ENCODE data around the gene RAB3C.

Gene RAB3C

GRCh38 chr5:58628626-58629025 is 45.8 kb downstream of the RAB3C start:
- Mint-ChIP-seq H3K27ac (no peak overlapping the region), H3K27me3 (no peaks in the 10 kb centered on the region), H3K36me3 (no peaks in the 10 kb centered on the region), H3K4me3 (no peak overlapping the region), H3K4me1 (no peaks in the 10 kb centered on the region), H3K9me3 (no peaks in the 10 kb centered on the region)
- DNase-seq (ENCODE audit: low spot score in 2 of 2) (no peak), ATAC-seq (ENCODE audit: low read depth) (no peak)

- Mint-ChIP-seq H3K27me3 (no peaks in the 10 kb centered on the region), H3K4me3 (no peak overlapping the region), H3K4me1 (no peaks in the 10 kb centered on the region), H3K27ac (no peak overlapping the region), H3K9me3 (no peaks in the 10 kb centered on the region), H3K36me3 (no peaks in the 10 kb centered on the region)
- DNase-seq (ENCODE audit: low spot score in 2 of 2) (no peak), ATAC-seq (ENCODE audit: low read depth) (no peak)
Measured at GRCh38 chr5:58629271-58630159, 46.6 kb downstream of the RAB3C start.

- Mint-ChIP-seq H3K9me3 (no peaks in the 10 kb centered on the region), H3K27ac (no peak overlapping the region), H3K36me3 (no peaks in the 10 kb centered on the region), H3K4me3 (no peak overlapping the region), H3K4me1 (peaks cover 6% of the 10 kb centered on the region), H3K27me3 (no peaks in the 10 kb centered on the region)
- DNase-seq (ENCODE audit: low spot score in 2 of 2) (no peak), ATAC-seq (ENCODE audit: low read depth) (no peak)
Measured at GRCh38 chr5:58631895-58632294, 49.0 kb downstream of the RAB3C start.

GRCh38 chr5:58635416-58635815 is 52.5 kb downstream of the RAB3C start:
- Mint-ChIP-seq H3K27me3 (no peaks in the 10 kb centered on the region), H3K27ac (no peak overlapping the region), H3K4me1 (peaks cover 6% of the 10 kb centered on the region), H3K4me3 (no peak overlapping the region), H3K9me3 (no peaks in the 10 kb centered on the region), H3K36me3 (no peaks in the 10 kb centered on the region)
- DNase-seq (ENCODE audit: low spot score in 2 of 2) (no peak), ATAC-seq (ENCODE audit: low read depth) (no peak)

GRCh38 chr5:58640011-58640410 is 57.1 kb downstream of the RAB3C start:
- H3K36me3 Mint-ChIP-seq = no peaks in the 10 kb centered on the region
- ATAC-seq (ENCODE audit: low read depth) (no peak), DNase-seq (ENCODE audit: low spot score in 2 of 2) (no peak)
- no peak overlapping the region for H3K4me3 Mint-ChIP-seq
- peaks cover 4% of the 10 kb centered on the region for H3K4me1 Mint-ChIP-seq
- H3K9me3 Mint-ChIP-seq = no peaks in the 10 kb centered on the region
- H3K27me3 Mint-ChIP-seq = peaks cover 2% of the 10 kb centered on the region
- H3K27ac Mint-ChIP-seq = no peak overlapping the region

GRCh38 chr5:58641533-58641932 is 58.7 kb downstream of the RAB3C start:
- ATAC-seq (ENCODE audit: low read depth) = no peak
- Mint-ChIP-seq H3K27ac (no peak overlapping the region), H3K36me3 (no peaks in the 10 kb centered on the region), H3K4me3 (no peak overlapping the region), H3K9me3 (no peaks in the 10 kb centered on the region), H3K4me1 (no peaks in the 10 kb centered on the region), H3K27me3 (peaks cover 2% of the 10 kb centered on the region)
- DNase-seq (ENCODE audit: low spot score in 2 of 2) = no peak

GRCh38 chr5:58648846-58649245 is 66.0 kb downstream of the RAB3C start:
- DNase-seq (ENCODE audit: low spot score in 2 of 2) = no peak
- H3K27ac Mint-ChIP-seq = no peak overlapping the region
- no peak overlapping the region for H3K4me3 Mint-ChIP-seq
- no peaks in the 10 kb centered on the region for H3K36me3 Mint-ChIP-seq
- H3K9me3 Mint-ChIP-seq = no peaks in the 10 kb centered on the region
- no peaks in the 10 kb centered on the region for H3K27me3 Mint-ChIP-seq
- no peak for ATAC-seq (ENCODE audit: low read depth)
- H3K4me1 Mint-ChIP-seq = peaks cover 8% of the 10 kb centered on the region

- H3K27me3 Mint-ChIP-seq = no peaks in the 10 kb centered on the region
- DNase-seq (ENCODE audit: low spot score in 2 of 2) (no peak), ATAC-seq (ENCODE audit: low read depth) (no peak)
- H3K27ac Mint-ChIP-seq = no peak overlapping the region
- H3K4me3 Mint-ChIP-seq = no peak overlapping the region
- no peaks in the 10 kb centered on the region for H3K9me3 Mint-ChIP-seq
- H3K36me3 Mint-ChIP-seq = no peaks in the 10 kb centered on the region
- H3K4me1 Mint-ChIP-seq = peaks cover 8% of the 10 kb centered on the region
Measured at GRCh38 chr5:58649716-58650115, 66.8 kb downstream of the RAB3C start.

- ATAC-seq (ENCODE audit: low read depth) (no peak), DNase-seq (ENCODE audit: low spot score in 2 of 2) (no peak)
- H3K4me1 Mint-ChIP-seq = peaks cover 8% of the 10 kb centered on the region
- peaks cover 2% of the 10 kb centered on the region for H3K36me3 Mint-ChIP-seq
- H3K4me3 Mint-ChIP-seq = no peak overlapping the region
- H3K27ac Mint-ChIP-seq = no peak overlapping the region
- no peaks in the 10 kb centered on the region for H3K9me3 Mint-ChIP-seq
- H3K27me3 Mint-ChIP-seq = no peaks in the 10 kb centered on the region
Measured at GRCh38 chr5:58653521-58653920, 70.6 kb downstream of the RAB3C start.

- peaks cover 1% of the 10 kb centered on the region for H3K36me3 Mint-ChIP-seq
- H3K4me3 Mint-ChIP-seq = no peak overlapping the region
- no peak for DNase-seq (ENCODE audit: low spot score in 2 of 2)
- H3K27ac Mint-ChIP-seq = no peak overlapping the region
- H3K4me1 Mint-ChIP-seq = no peaks in the 10 kb centered on the region
- no peaks in the 10 kb centered on the region for H3K27me3 Mint-ChIP-seq
- H3K9me3 Mint-ChIP-seq = no peaks in the 10 kb centered on the region
- no peak for ATAC-seq (ENCODE audit: low read depth)
Measured at GRCh38 chr5:58666141-58666540, 83.3 kb downstream of the RAB3C start.

GRCh38 chr5:58666598-58667581 is 84.0 kb downstream of the RAB3C start:
- no peak overlapping the region for H3K27ac Mint-ChIP-seq

GRCh38 chr5:58670582-58670981 is 87.7 kb downstream of the RAB3C start:
- Mint-ChIP-seq H3K4me1 (no peaks in the 10 kb centered on the region), H3K4me3 (no peak overlapping the region), H3K27me3 (peaks cover 4% of the 10 kb centered on the region), H3K27ac (no peak overlapping the region), H3K9me3 (no peaks in the 10 kb centered on the region), H3K36me3 (peaks cover 1% of the 10 kb centered on the region)
- no peak for ATAC-seq (ENCODE audit: low read depth)
- no peak for DNase-seq (ENCODE audit: low spot score in 2 of 2)

More at GRCh38 chr5:58666598-58667581, 84.0 kb downstream of the RAB3C start:
- peaks cover 1% of the 10 kb centered on the region for H3K36me3 Mint-ChIP-seq
- no peak for DNase-seq (ENCODE audit: low spot score in 2 of 2)
- no peaks in the 10 kb centered on the region for H3K9me3 Mint-ChIP-seq
- ATAC-seq (ENCODE audit: low read depth) = no peak
- no peaks in the 10 kb centered on the region for H3K4me1 Mint-ChIP-seq
- no peak overlapping the region for H3K4me3 Mint-ChIP-seq
- no peaks in the 10 kb centered on the region for H3K27me3 Mint-ChIP-seq

- Mint-ChIP-seq H3K27ac (no peak overlapping the region), H3K4me1 (no peaks in the 10 kb centered on the region), H3K36me3 (peaks cover 1% of the 10 kb centered on the region), H3K9me3 (no peaks in the 10 kb centered on the region), H3K27me3 (peaks cover 4% of the 10 kb centered on the region), H3K4me3 (no peak overlapping the region)
- ATAC-seq (ENCODE audit: low read depth) (no peak), DNase-seq (ENCODE audit: low spot score in 2 of 2) (no peak)
Measured at GRCh38 chr5:58671155-58671554, 88.3 kb downstream of the RAB3C start.

GRCh38 chr5:58672521-58672920 is 89.6 kb downstream of the RAB3C start:
- Mint-ChIP-seq H3K27ac (no peak overlapping the region), H3K9me3 (no peaks in the 10 kb centered on the region), H3K4me3 (no peak overlapping the region), H3K36me3 (peaks cover 1% of the 10 kb centered on the region), H3K4me1 (no peaks in the 10 kb centered on the region), H3K27me3 (peaks cover 4% of the 10 kb centered on the region)
- ATAC-seq (ENCODE audit: low read depth) (no peak), DNase-seq (ENCODE audit: low spot score in 2 of 2) (no peak)

All from memory B cell (primary cell).